LNCAP (cell line): Measurements from ENCODE around the gene HS2ST1.

Experiments
- TF ChIP-seq, protein P1 (sequence below): fragments of 450-650 bp; IDR thresholded peaks from 2 replicates; pipeline ENCODE4 v1.5.1; 2017; ENCODE audit warnings: mild to moderate bottlenecking

HS2ST1 gene

DNA sequence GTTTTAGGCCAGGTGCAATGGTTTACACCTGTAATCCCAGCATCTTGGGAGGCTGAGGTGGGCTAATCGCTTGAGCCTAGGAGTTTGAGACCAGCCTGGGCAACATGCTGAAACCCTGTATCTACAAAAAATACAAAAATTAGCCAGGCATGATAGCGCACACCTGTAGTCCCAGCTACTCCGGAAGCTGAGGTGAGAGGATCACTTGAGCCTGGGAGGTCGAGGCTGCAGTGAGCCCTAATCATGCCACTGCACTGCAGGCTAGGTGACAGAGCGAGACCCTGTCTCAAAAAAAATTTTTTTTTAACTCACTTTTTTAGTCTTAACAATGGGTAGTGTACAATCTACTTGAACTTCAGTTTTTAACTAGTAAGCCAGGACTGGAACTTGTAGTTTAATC is 137.5 kb downstream of the HS2ST1 start:
- TF ChIP-seq, protein P1, sequence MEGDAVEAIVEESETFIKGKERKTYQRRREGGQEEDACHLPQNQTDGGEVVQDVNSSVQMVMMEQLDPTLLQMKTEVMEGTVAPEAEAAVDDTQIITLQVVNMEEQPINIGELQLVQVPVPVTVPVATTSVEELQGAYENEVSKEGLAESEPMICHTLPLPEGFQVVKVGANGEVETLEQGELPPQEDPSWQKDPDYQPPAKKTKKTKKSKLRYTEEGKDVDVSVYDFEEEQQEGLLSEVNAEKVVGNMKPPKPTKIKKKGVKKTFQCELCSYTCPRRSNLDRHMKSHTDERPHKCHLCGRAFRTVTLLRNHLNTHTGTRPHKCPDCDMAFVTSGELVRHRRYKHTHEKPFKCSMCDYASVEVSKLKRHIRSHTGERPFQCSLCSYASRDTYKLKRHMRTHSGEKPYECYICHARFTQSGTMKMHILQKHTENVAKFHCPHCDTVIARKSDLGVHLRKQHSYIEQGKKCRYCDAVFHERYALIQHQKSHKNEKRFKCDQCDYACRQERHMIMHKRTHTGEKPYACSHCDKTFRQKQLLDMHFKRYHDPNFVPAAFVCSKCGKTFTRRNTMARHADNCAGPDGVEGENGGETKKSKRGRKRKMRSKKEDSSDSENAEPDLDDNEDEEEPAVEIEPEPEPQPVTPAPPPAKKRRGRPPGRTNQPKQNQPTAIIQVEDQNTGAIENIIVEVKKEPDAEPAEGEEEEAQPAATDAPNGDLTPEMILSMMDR = no peak

DNA sequence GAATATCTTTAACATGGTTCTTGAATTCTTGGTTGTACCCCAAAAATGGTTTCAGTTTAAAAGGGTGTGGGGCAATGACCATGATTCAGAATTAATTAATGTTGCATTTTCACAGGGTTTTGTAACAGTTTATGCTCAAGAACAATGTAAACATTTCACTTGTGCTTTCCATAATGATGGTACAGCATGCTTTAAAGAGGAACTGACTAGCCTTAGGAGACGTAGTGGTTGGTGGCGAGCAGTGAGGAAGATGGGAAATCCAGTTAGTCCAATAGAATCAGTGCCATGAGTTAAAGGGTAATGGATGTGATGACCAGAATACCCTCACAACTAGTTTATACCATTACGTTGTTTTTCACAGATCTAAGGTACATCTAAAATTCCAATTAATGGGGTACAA is 138.0 kb downstream of the HS2ST1 start:
- TF ChIP-seq, protein P1 = no peak

DNA sequence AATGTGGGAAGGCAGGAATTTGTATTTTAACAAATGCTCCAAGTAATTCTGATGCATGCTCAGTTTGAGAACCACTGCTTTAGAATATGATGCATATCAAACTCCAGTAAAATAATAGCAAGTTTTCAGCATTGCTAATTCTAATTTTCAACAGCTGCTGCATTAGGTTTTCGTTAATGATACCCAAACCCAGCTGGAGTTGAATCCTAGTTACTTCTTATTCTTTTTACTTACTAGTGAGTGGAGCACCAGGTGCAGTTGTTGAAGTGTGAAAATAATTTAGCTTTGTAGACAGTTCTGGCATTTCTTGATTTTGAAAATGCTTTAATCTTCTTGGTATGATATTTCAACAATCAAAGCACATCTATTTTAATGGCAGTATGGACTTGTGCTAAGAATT is 138.5 kb downstream of the HS2ST1 start:
- TF ChIP-seq, protein P1 = no peak

DNA sequence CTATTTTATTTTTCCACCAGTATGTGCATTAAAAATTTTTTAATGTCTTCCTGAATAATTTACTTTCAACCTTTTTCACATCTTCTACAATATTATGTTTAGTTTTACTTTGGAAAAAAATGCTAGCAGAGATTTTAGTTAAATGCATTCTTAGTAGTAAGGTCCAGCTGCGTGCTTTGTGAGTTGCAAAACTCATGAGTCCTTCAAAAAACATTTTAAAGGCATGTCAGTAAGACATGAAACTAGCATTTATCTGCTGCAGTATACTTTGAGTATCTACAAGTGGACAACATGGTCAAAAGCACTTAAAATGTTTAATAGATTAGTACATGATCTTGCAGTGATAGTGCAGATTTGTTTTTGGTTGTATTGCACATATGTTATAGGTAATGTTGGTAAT is 139.0 kb downstream of the HS2ST1 start:
- TF ChIP-seq, protein P1 = no peak

DNA sequence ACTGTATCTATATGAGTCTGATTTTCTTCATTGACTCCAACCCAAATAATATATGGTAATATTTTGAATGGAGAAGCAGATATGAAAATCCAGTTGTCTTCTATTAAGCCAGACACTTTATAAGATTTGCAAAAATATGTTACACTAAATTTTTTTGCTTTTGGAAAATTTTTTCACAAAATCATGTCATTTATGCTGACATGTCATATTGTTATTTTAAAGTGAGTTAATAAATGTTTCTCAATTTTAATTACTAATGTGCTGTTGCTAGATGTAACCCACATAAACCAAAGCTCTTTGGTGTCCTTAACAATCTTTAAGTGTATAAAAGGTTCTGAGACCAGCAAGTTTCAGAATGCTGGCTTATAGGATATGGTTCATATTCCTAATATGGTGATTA is 142.5 kb downstream of the HS2ST1 start:
- TF ChIP-seq, protein P1 = no peak

DNA sequence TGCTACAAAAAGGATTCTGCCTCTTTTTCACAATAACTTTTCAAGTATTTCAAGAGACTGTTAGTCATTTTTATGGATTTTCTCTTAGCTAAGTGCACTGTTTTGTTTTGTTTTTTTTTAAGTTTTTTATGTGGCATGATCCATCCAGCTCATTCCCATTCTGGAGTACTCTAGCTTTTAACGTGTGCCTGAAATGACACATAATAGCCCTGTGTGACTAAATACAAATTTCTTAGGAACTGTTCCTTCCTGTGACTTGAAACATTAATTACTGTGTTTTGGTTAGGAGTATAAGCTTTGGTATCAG is 143.9 kb downstream of the HS2ST1 start:
- TF ChIP-seq, protein P1 = no peak

DNA sequence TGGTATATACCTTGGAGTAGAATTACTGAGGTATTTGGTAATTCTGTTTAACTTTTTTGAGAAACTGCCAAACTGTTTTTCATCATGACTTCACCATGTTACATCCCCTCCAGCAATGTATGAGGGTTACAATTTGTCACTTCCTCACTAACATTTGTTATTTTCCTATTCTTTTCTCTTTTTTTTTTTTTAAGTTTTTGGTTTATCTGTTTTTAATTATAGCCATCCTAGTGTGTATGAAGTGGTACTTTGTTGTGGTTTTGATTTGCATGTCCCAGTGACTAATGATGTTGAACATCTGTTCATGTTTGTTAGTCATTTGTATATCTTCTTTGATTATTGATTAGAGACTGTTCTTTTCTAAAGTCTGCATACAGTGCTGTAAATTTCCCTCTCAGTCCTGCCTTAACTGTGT is 147.3 kb downstream of the HS2ST1 start:
- TF ChIP-seq, protein P1 = no peak

DNA sequence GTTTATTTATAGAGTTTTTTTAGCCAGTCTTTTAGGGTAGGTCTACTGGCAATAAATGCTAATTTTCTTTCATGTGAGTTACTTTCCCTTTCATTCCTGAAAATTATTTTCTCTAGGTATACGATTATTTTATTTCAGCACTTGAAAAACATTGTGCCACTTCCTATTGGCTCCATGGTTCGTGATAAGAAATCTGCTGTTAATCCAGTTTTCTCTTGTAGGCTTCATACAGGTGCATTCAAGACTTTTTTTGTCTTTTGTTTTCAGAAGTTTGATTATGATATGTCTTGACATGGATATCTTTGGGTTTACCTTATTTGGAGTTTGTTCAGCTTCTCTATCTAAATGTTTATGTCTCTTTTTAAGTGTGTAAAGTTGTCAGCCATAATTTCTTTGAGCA is 148.3 kb downstream of the HS2ST1 start:
- TF ChIP-seq, protein P1 = no peak
